Measurements from ENCODE around the gene ZNF630.

GRCh38 chrX:48083706-48084105 lies 12.3 kb upstream of the ZNF630 start:
- TF ChIP-seq POLR2AphosphoS5 (IDR thresholded peaks at IDR 0.05) (no peak), POLR2A (IDR thresholded peaks at IDR 0.05) (no peak)

Measured in breast epithelium (tissue), 3 donors.